GM23338 (cell line): ENCODE results near the gene CD69. TPM values are rescaled to one million over a fixed set of nuclear protein-coding genes. Genes with fewer than 3 reads are reported as not detected.

Experiments
- ATAC-seq: fragments of 200-7000 bp; cut with Tn5 transposase; 3 replicates; pipeline ENCODE4 v1.9.1; 2020
- DNase-seq: peaks from one replicate; pipeline ENCODE4 v3.0.0-alpha.2; 2015; ENCODE audit warnings: low spot score
- H2AFZ ChIP-seq: fragments of 200-600 bp; sonication (generic); 2 replicates; pipeline ENCODE4 v1.8.0; 2016; ENCODE audit warnings: antibody characterized with exemption, mild to moderate bottlenecking, moderate library complexity
- H3F3A ChIP-seq: fragments of 200-600 bp; sonication (generic); replicated peaks from 2 replicates; pipeline ENCODE4 v1.8.0; 2017; ENCODE audit warnings: antibody characterized with exemption, mixed run types, low read depth
- H3K27ac ChIP-seq: fragments of 200-600 bp; sonication (generic); 2 replicates; pipeline ENCODE4 v1.6.1; 2016; ENCODE audit warnings: low read depth
- H3K27me3 ChIP-seq: fragments of 200-600 bp; sonication (generic); 2 replicates; pipeline ENCODE4 v1.8.0; 2016; ENCODE audit warnings: mild to moderate bottlenecking, mixed run types, moderate library complexity; ENCODE audit not compliant: insufficient read depth
- H3K36me3 ChIP-seq: fragments of 200-600 bp; sonication (generic); 2 replicates; pipeline ENCODE4 v1.8.0; 2016; ENCODE audit warnings: mild to moderate bottlenecking; ENCODE audit not compliant: insufficient read depth
- H3K4me1 ChIP-seq: fragments of 200-600 bp; sonication (generic); 2 replicates; pipeline ENCODE4 v1.8.0; 2016; ENCODE audit warnings: mild to moderate bottlenecking, moderate library complexity; ENCODE audit not compliant: insufficient read depth
- H3K4me2 ChIP-seq: fragments of 200-600 bp; sonication (generic); 2 replicates; pipeline ENCODE4 v1.7.1; 2017; ENCODE audit warnings: mixed run types
- H3K4me3 ChIP-seq: fragments of 200-600 bp; sonication (generic); 2 replicates; pipeline ENCODE4 v1.6.1; 2016; ENCODE audit warnings: mixed run types
- H3K79me2 ChIP-seq: fragments of 200-600 bp; sonication (generic); replicated peaks from 2 replicates; pipeline ENCODE4 v1.8.0; 2017; ENCODE audit warnings: mild to moderate bottlenecking; ENCODE audit not compliant: insufficient read depth
- H3K9me2 ChIP-seq: fragments of 200-600 bp; sonication (generic); 2 replicates; pipeline ENCODE4 v1.8.0; 2017; ENCODE audit not compliant: insufficient read depth
- H4K20me1 ChIP-seq: fragments of 200-600 bp; sonication (generic); replicated peaks from 2 replicates; pipeline ENCODE4 v1.8.0; 2017; ENCODE audit warnings: mild to moderate bottlenecking; ENCODE audit not compliant: insufficient read depth
- H3K27ac Mint-ChIP-seq: 2 replicates; pipeline ENCODE4 v1.8.0; 2020; ENCODE audit warnings: inconsistent platforms, mild to moderate bottlenecking, moderate library complexity, mixed read lengths
- H3K27me3 Mint-ChIP-seq: 3 replicates; pipeline ENCODE4 v1.8.0; 2022; ENCODE audit warnings: low read depth, mild to moderate bottlenecking, moderate library complexity, mixed read lengths, inconsistent platforms; ENCODE audit not compliant: insufficient read depth, poor library complexity
- H3K36me3 Mint-ChIP-seq: 3 replicates; pipeline ENCODE4 v1.8.0; 2021; ENCODE audit warnings: low read depth, mild to moderate bottlenecking, inconsistent platforms, moderate library complexity, mixed read lengths
- H3K4me1 Mint-ChIP-seq: 3 replicates; pipeline ENCODE4 v1.8.0; 2020; ENCODE audit warnings: mild to moderate bottlenecking, inconsistent platforms, mixed read lengths
- H3K4me3 Mint-ChIP-seq: 3 replicates; pipeline ENCODE4 v1.8.0; 2021; ENCODE audit warnings: moderate library complexity, mild to moderate bottlenecking, inconsistent platforms, mixed read lengths
- H3K9me3 Mint-ChIP-seq: 3 replicates; pipeline ENCODE4 v1.8.0; 2020; ENCODE audit warnings: moderate library complexity, mild to moderate bottlenecking, inconsistent platforms, mixed read lengths
- CTCF ChIP-seq, 2 experiments: fragments of 200-600 bp in 1 of 2; sonication (generic) in 1 of 2; conservative IDR thresholded peaks; 2 replicates each; pipeline versions ENCODE4 v1.5.1 to v1.6.1; 2016 to 2017; ENCODE audit warnings: antibody characterized with exemption in 2 of 2, low read depth in 2 of 2, mild to moderate bottlenecking in 2 of 2, moderate library complexity in 1 of 2
- POLR2AphosphoS5 ChIP-seq: IDR thresholded peaks from 2 replicates; pipeline ENCODE4 v1.6.1; 2016; ENCODE audit warnings: antibody characterized with exemption, low read depth
- ZNF462 ChIP-seq: fragments of 250-450 bp; sonication (Bioruptor Pico); IDR thresholded peaks from 2 replicates; pipeline ENCODE4 v1.5.0; 2020; ENCODE audit warnings: mild to moderate bottlenecking, moderate library complexity
- polyA plus RNA-seq: library from polyadenylated mRNA; unstranded; fragments of >200 nt; fragmentation: Nextera tagmentation; extraction: Ambion mirVana; gene quantifications from 2 replicates; pipeline ENCODE4 v1.2.1, GENCODE V29; 2016
- total RNA-seq: library from RNA; depleted of rRNA; stranded (reverse); fragments of >200 nt; shearing (Covaris generic); gene quantifications from 2 replicates; pipeline ENCODE4 v1.2.3, GENCODE V29; 2014

CD69 gene
- total and polyA plus RNA-seq, 2 experiments from 2014 or later, result not detected

- no peaks in the 10 kb centered on the region for H4K20me1 ChIP-seq
- DNase-seq, result peak; percentile 94
- H3K4me3 Mint-ChIP-seq, result no peak overlapping the region
Measured at GRCh38 chr12:9797722-9798619, 37.3 kb upstream of the CD69 start.

More at GRCh38 chr12:9797722-9798619, 37.3 kb upstream of the CD69 start:
- H3K4me1 ChIP-seq, result peaks cover 22% of the 10 kb centered on the region; the same call in 1 of the 2 replicates
- no peak overlapping the region for H3K27ac ChIP-seq
- H3K27me3 ChIP-seq, result no peaks in the 10 kb centered on the region
- Mint-ChIP-seq H3K4me1 (peaks cover 26% of the 10 kb centered on the region), H3K27ac (no peak overlapping the region), H3K27me3 (no peaks in the 10 kb centered on the region), H3K9me3 (no peaks in the 10 kb centered on the region), H3K36me3 (no peaks in the 10 kb centered on the region)
- no peak overlapping the region for H3K4me2 ChIP-seq
- peak; percentile 100 for ATAC-seq
- no peak overlapping the region for H3K4me3 ChIP-seq
- H2AFZ ChIP-seq, result no peak overlapping the region
- H3K79me2 ChIP-seq, result no peaks in the 10 kb centered on the region
- H3F3A ChIP-seq, result no peaks in the 10 kb centered on the region
- TF ChIP-seq CTCF (conservative IDR thresholded peaks at IDR 0.05; ENCODE audit: low read depth in 2 of 2), result peak; percentile 74 to 99
- no peak for TF ChIP-seq POLR2AphosphoS5
- peak; percentile 83 for TF ChIP-seq ZNF462
- H3K36me3 ChIP-seq, result no peaks in the 10 kb centered on the region
- no peaks in the 10 kb centered on the region for H3K9me2 ChIP-seq
